BE2C (cell line): ENCODE results near the gene ITPK1.

Experiments
- DNase-seq: peaks from one replicate; pipeline ENCODE4 v3.0.0-alpha.2; 2020
- H3K27me3 ChIP-seq: fragments of 250-450 bp; sonication (Bioruptor Pico); 2 replicates; pipeline ENCODE4 v1.5.1; 2020; ENCODE audit warnings: mild to moderate bottlenecking
- H3K36me3 ChIP-seq: fragments of 250-450 bp; sonication (Bioruptor Pico); 2 replicates; pipeline ENCODE4 v1.5.1; 2020; ENCODE audit warnings: mild to moderate bottlenecking
- H3K4me1 ChIP-seq: fragments of 250-450 bp; sonication (Bioruptor Pico); 2 replicates; pipeline ENCODE4 v1.5.1; 2020
- H3K4me3 ChIP-seq: 2 replicates; pipeline ENCODE4 v1.5.1; 2011; ENCODE audit warnings: low read depth, low read length
- H3K9me3 ChIP-seq: fragments of 250-450 bp; sonication (Bioruptor Pico); 2 replicates; pipeline ENCODE4 v1.5.1; 2020
- TF ChIP-seq, protein P1 (sequence below): IDR thresholded peaks from 2 replicates; pipeline ENCODE4 v1.5.1; 2012; ENCODE audit warnings: mild to moderate bottlenecking, low read depth, low read length

The ITPK1 gene

DNA sequence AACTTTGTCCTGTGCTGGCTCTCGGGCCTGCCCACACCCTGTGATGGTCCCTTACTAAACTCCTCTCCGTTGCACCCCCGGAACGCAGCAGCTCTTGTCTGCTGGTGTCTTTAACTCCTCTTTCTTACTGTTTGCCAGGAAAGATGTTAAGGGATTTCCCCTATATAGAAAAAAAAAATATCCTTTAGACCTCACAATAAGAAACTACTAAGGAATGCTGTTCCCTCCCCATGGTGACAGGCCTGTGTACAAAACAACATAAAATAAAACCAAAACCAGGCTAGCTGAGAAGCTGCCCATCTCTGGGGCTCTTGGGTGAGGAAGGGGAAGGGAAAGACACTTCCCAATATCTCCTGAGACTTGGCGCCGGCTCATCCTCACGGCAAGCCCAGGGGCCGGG is 97.4 kb downstream of the ITPK1 start:
- Histone ChIP-seq H3K36me3 (peaks cover 7% of the 10 kb centered on the region; the same call in 1 of the 2 replicates), H3K27me3 (no peaks in the 10 kb centered on the region), H3K4me3 (no peak overlapping the region), H3K4me1 (peaks cover 27% of the 10 kb centered on the region), H3K9me3 (no peaks in the 10 kb centered on the region)
- no peak for DNase-seq
- TF ChIP-seq, protein P1, sequence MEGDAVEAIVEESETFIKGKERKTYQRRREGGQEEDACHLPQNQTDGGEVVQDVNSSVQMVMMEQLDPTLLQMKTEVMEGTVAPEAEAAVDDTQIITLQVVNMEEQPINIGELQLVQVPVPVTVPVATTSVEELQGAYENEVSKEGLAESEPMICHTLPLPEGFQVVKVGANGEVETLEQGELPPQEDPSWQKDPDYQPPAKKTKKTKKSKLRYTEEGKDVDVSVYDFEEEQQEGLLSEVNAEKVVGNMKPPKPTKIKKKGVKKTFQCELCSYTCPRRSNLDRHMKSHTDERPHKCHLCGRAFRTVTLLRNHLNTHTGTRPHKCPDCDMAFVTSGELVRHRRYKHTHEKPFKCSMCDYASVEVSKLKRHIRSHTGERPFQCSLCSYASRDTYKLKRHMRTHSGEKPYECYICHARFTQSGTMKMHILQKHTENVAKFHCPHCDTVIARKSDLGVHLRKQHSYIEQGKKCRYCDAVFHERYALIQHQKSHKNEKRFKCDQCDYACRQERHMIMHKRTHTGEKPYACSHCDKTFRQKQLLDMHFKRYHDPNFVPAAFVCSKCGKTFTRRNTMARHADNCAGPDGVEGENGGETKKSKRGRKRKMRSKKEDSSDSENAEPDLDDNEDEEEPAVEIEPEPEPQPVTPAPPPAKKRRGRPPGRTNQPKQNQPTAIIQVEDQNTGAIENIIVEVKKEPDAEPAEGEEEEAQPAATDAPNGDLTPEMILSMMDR, result no peak

DNA sequence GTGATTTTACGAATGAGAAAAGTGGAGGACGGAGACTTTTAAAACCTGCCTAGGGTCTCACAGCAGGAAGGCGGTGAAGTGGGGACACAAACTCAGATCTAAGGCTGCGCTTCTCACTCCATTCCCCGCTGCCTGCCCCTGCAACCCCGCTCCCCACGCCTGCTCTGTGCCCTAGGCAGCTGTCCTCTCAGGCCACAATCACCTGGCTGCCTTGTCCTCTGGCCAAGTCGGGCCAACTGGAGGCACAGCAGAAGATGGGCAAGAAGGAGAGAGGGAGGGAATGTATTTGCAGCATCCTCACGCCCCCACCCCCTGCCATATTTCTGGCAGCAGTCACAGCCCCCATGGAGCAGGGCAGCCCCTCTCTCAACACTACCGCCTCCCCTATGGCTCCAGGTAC is 97.8 kb downstream of the ITPK1 start:
- Histone ChIP-seq H3K4me3 (no peak overlapping the region), H3K9me3 (no peaks in the 10 kb centered on the region), H3K27me3 (no peaks in the 10 kb centered on the region), H3K36me3 (peaks cover 7% of the 10 kb centered on the region; the same call in 1 of the 2 replicates), H3K4me1 (peaks cover 26% of the 10 kb centered on the region)
- DNase-seq, result no peak
- TF ChIP-seq, protein P1, result no peak

DNA sequence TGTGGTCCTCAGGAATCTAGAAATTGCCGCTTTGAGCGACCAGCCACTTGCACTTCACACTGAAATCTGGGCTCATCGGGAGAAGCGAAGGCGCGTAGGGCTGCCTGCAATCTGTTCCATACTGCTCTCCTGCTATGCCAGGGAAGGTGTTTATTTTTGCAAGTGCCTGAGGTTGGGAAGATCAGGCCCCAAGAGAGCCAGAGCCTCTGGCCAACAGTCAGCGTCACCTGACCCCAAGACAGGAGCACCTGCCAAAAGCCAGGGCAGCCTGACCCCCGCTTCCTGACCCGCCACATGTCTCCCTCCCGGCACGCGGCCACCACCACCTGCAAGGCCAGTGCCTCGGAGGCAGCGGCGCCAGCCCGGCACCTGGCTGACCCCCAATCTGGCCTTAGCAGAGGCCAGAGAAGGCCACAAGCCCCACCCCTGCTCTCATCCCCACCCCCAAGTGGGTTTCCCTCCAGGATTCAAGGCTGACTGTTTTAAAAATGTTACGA is 98.4 kb downstream of the ITPK1 start:
- H3K9me3 ChIP-seq, result no peaks in the 10 kb centered on the region
- H3K4me1 ChIP-seq, result peaks cover 32% of the 10 kb centered on the region
- H3K36me3 ChIP-seq, result peaks cover 7% of the 10 kb centered on the region; the same call in 1 of the 2 replicates
- H3K27me3 ChIP-seq, result no peaks in the 10 kb centered on the region
- no peak for DNase-seq
- TF ChIP-seq, protein P1, result no peak
- no peak overlapping the region for H3K4me3 ChIP-seq

DNA sequence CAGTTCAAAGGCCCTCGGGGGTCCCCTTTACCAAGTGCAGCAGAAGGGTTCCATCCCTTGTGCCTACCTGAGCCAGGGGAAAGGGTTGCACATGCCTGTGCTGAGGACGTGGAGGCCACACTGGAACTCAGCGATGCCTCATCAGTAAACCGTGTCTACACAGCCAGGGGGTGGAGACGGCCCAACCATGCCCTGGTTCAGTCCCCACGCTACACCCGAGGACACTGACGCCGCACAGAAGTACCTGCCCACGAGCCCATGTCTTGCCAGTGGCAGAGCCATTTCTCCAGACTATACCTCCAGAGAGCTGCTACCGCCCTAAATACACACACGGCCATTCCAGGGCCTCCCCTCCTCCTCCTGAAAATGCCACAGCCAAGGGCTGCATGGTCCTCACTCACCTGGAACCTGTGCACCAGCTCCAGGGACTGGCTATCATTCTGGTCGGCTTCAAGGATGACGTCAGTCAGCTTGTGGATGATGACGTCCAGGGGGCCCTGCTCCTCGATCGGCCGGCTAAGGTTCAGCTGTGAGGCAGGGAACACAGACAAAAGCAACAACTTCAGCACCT is 99.4 kb downstream of the ITPK1 start:
- TF ChIP-seq, protein P1, result no peak
- peaks cover 7% of the 10 kb centered on the region; the same call in 1 of the 2 replicates for H3K36me3 ChIP-seq
- DNase-seq, result no peak

DNA sequence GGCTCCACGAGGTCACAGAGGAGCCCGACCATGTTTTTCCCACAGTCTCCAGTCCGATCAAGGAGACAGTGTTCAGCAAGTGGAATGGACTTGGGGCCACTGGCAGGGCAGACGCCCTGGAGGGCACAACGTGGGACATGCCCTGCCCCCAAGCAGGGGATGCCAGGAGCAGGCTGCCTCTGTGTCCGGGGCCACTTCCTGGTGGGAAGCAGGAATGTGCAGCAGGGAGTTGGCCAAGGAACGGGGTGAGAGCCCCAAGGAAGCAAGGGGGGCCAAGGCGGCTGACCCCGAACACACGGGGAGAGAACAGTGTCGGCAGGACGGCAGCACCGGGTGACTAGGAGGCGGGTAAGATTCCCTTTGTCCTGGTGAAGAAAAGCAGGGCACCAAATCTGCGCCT is 100.2 kb downstream of the ITPK1 start:
- Histone ChIP-seq H3K4me3 (no peak overlapping the region), H3K27me3 (no peaks in the 10 kb centered on the region), H3K4me1 (peaks cover 48% of the 10 kb centered on the region), H3K36me3 (peaks cover 7% of the 10 kb centered on the region; the same call in 1 of the 2 replicates), H3K9me3 (no peaks in the 10 kb centered on the region)
- TF ChIP-seq, protein P1, result no peak
- DNase-seq, result no peak

More for the DNA sequence above, 99.4 kb downstream of the ITPK1 start:
- Histone ChIP-seq H3K9me3 (no peaks in the 10 kb centered on the region), H3K27me3 (no peaks in the 10 kb centered on the region), H3K4me1 (peaks cover 41% of the 10 kb centered on the region), H3K4me3 (no peak overlapping the region)

DNA sequence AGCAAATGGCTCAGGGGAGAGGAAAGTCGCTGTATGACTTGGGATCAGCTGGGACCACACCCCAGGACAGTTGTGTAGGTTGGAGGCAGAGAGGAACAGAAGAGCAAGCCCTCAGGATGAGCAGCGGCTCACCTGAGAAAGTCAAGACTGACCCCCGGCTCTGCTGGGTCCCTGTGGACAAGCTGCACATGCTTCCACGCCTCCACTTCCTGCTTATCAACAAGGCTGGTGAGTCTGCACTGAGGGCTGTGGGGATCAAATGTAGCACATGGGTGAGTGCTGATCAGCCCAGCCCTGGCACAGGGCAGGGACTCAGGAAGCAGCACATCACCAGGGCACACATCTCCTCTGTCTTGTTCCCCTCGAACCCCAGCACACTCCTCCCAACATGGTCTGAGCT is 100.7 kb downstream of the ITPK1 start:
- H3K9me3 ChIP-seq, result no peaks in the 10 kb centered on the region
- TF ChIP-seq, protein P1, result no peak
- H3K27me3 ChIP-seq, result no peaks in the 10 kb centered on the region
- H3K4me3 ChIP-seq, result no peak overlapping the region
- H3K4me1 ChIP-seq, result peaks cover 52% of the 10 kb centered on the region
- H3K36me3 ChIP-seq, result peaks cover 7% of the 10 kb centered on the region; the same call in 1 of the 2 replicates
- no peak for DNase-seq
